ENCODE results near the gene FTO.

GRCh38 chr16:53895433-53895832 lies 191.5 kb downstream of the FTO start:
- TF ChIP-seq CTCF (conservative IDR thresholded peaks at IDR 0.05 in 1 of 2, IDR thresholded peaks at IDR 0.05 in 1 of 2; ENCODE audit: extremely low read depth in 1 of 2, insufficient read depth in 1 of 2, low read depth in 1 of 2, low read length in 2 of 2) (no peak), EZH2 (IDR thresholded peaks at IDR 0.05; ENCODE audit: borderline replicate concordance, low read length) (no peak)

Measured in mammary epithelial cell (primary cell).